Sigmoid colon (tissue), 7 donors: ENCODE measurements around the gene TEX12. TPM values are rescaled to one million over a fixed set of nuclear protein-coding genes. Genes with fewer than 3 reads are reported as not detected.
A peak's percentile ranks its signal among the peaks of the same experiment; 100 is the strongest.

Experiments used
- DNase-seq: peaks from one replicate; pipeline ENCODE4 v3.0.0-alpha.2; 2019
- H3K27ac ChIP-seq, 4 donors: fragments of 200-600 bp; sonication (generic); one replicate each; pipeline ENCODE4 v1.5.1; 2016 to 2019; ENCODE audit warnings: mild to moderate bottlenecking in 1 of 4
- H3K27me3 ChIP-seq, 3 donors: fragments of 200-600 bp; sonication (generic); one replicate each; pipeline ENCODE4 v1.5.1; 2019; ENCODE audit warnings: mild to moderate bottlenecking in 1 of 3
- H3K36me3 ChIP-seq, 4 donors: fragments of 200-600 bp; sonication (generic); one replicate each; pipeline ENCODE4 v1.5.1; 2016 to 2019
- H3K4me1 ChIP-seq, 4 donors: fragments of 200-600 bp; sonication (generic); one replicate each; pipeline ENCODE4 v1.5.1; 2017 to 2019
- H3K4me3 ChIP-seq, 4 donors: fragments of 200-600 bp; sonication (generic); one replicate each; pipeline ENCODE4 v1.5.1; 2017 to 2019; ENCODE audit warnings: mild to moderate bottlenecking in 2 of 4, moderate library complexity in 1 of 4
- H3K9me3 ChIP-seq, 4 donors: fragments of 200-600 bp in 3 of 4; sonication (generic) in 3 of 4; one replicate each; pipeline versions ENCODE4 v1.5.1 to v1.6.1; 2013 to 2019
- CTCF ChIP-seq, 4 experiments: fragments of 450-650 bp in 3 of 4; fragments of 200-600 bp in 1 of 4; IDR thresholded peaks; one replicate each; pipeline ENCODE4 v1.5.1; 2016 to 2019; ENCODE audit warnings: antibody characterized with exemption in 4 of 4, mild to moderate bottlenecking in 3 of 4, moderate library complexity in 2 of 4
- EP300 ChIP-seq, 4 donors: sonication (generic); formaldehyde crosslinking; IDR thresholded peaks; one replicate each; pipeline ENCODE4 v1.6.1; 2017; ENCODE audit warnings: antibody characterized with exemption in 4 of 4
- POLR2A ChIP-seq, 2 donors: fragments of 450-650 bp; IDR thresholded peaks; one replicate each; pipeline ENCODE4 v1.6.1; 2016; ENCODE audit warnings: antibody characterized with exemption in 2 of 2, mild to moderate bottlenecking in 2 of 2, moderate library complexity in 2 of 2
- POLR2AphosphoS5 ChIP-seq, 4 donors: sonication (generic); formaldehyde crosslinking; IDR thresholded peaks; one replicate each; pipeline ENCODE4 v1.6.1; 2017; ENCODE audit warnings: antibody characterized with exemption in 4 of 4
- WGBS, 2 donors: extraction: QIAGEN DNeasy Blood & Tissue Kit; methylation state at CpG; one replicate each; pipeline ENCODE4 v1.1.7; 2013; 5-methylcytosine and 5-hydroxymethylcytosine counted together
- intact Hi-C: fragments of 100-400 bp; cut with DNase I; formaldehyde crosslinking; loops from one replicate; pipeline ENCODE4 v1.15.1; 2023
- polyA plus RNA-seq, 3 donors: library from polyadenylated mRNA; stranded (reverse); fragments of 200-250 nt; gene quantifications; one replicate each; pipeline ENCODE4 v1.2.3, GENCODE V29; 2013
- total RNA-seq, 4 donors: library from RNA; depleted of rRNA; stranded (reverse); fragments of >200 nt; gene quantifications; one replicate each; pipeline ENCODE4 v1.1.0, GENCODE V29; 2016
- donor health status: healthy with polysubstance abuse.
- donor health status: Bipolar disorder and iron deficiency.
- donor health status: healthy.

Gene TEX12
- total and polyA plus RNA-seq, 7 donors: 0.68 to 1.5 (median 1.1) TPM; not detected in 4

- intact Hi-C loops: no loop called here
- peak; percentile 68 for DNase-seq
- H3K36me3 ChIP-seq: no peaks in the 10 kb centered on the region
- H3K4me1 ChIP-seq: peaks cover 0 to 10% (median 8%) of the 10 kb centered on the region in 4 donors
- H3K4me3 ChIP-seq: no peak overlapping the region
- H3K27me3 ChIP-seq: no peaks in the 10 kb centered on the region
- WGBS, 2 donors: 13 to 48% methylated on average over 3 of the region's 3 CpGs
- no peaks in the 10 kb centered on the region for H3K9me3 ChIP-seq
- TF ChIP-seq POLR2A (IDR thresholded peaks at IDR 0.05) (no peak), POLR2AphosphoS5 (IDR thresholded peaks at IDR 0.05) (no peak), CTCF (IDR thresholded peaks at IDR 0.05) (no peak), EP300 (IDR thresholded peaks at IDR 0.05) (no peak)
- no peak overlapping the region for H3K27ac ChIP-seq
Measured at GRCh38 chr11:112128483-112129121, 38.6 kb upstream of the TEX12 start.

GRCh38 chr11:112129656-112130055, 37.5 kb upstream of the TEX12 start:
- Histone ChIP-seq H3K27me3 (no peaks in the 10 kb centered on the region), H3K4me3 (no peak overlapping the region), H3K36me3 (no peaks in the 10 kb centered on the region), H3K9me3 (no peaks in the 10 kb centered on the region), H3K4me1 (peaks cover 0 to 10% (median 8%) of the 10 kb centered on the region in 4 donors), H3K27ac (no peak overlapping the region)
- DNase-seq: no peak
- intact Hi-C loops: no loop called here
- WGBS, 2 donors: 67 to 71% methylated on average over 5 of the region's 5 CpGs
- TF ChIP-seq POLR2AphosphoS5 (IDR thresholded peaks at IDR 0.05): no peak
- no peak for TF ChIP-seq CTCF (IDR thresholded peaks at IDR 0.05)
- no peak for TF ChIP-seq POLR2A (IDR thresholded peaks at IDR 0.05)
- TF ChIP-seq EP300 (IDR thresholded peaks at IDR 0.05): no peak

- intact Hi-C loops: no loop called here
- Histone ChIP-seq H3K27ac (no peak overlapping the region), H3K4me1 (peaks cover 0 to 10% (median 8%) of the 10 kb centered on the region in 4 donors), H3K9me3 (no peaks in the 10 kb centered on the region), H3K4me3 (no peak overlapping the region), H3K27me3 (no peaks in the 10 kb centered on the region), H3K36me3 (no peaks in the 10 kb centered on the region)
- 39 to 58% methylated on average over 2 of the region's 2 CpGs for WGBS, 2 donors
- DNase-seq: no peak
- TF ChIP-seq EP300 (IDR thresholded peaks at IDR 0.05) (no peak), CTCF (IDR thresholded peaks at IDR 0.05) (no peak), POLR2AphosphoS5 (IDR thresholded peaks at IDR 0.05) (no peak), POLR2A (IDR thresholded peaks at IDR 0.05) (no peak)
Measured at GRCh38 chr11:112132737-112133136, 34.4 kb upstream of the TEX12 start.

GRCh38 chr11:112134473-112134872, 32.7 kb upstream of the TEX12 start:
- H3K27ac ChIP-seq: no peak overlapping the region
- WGBS, 2 donors: 18 to 63% methylated on average over 3 of the region's 4 CpGs
- no peak for DNase-seq
- no peaks in the 10 kb centered on the region for H3K27me3 ChIP-seq
- no peak overlapping the region for H3K4me3 ChIP-seq
- TF ChIP-seq CTCF (IDR thresholded peaks at IDR 0.05) (no peak), EP300 (IDR thresholded peaks at IDR 0.05) (no peak), POLR2AphosphoS5 (IDR thresholded peaks at IDR 0.05) (no peak), POLR2A (IDR thresholded peaks at IDR 0.05) (no peak)
- H3K36me3 ChIP-seq: no peaks in the 10 kb centered on the region
- intact Hi-C loops: no loop called here
- no peaks in the 10 kb centered on the region for H3K9me3 ChIP-seq
- no peaks in the 10 kb centered on the region for H3K4me1 ChIP-seq

GRCh38 chr11:112143597-112143996, 23.6 kb upstream of the TEX12 start:
- Histone ChIP-seq H3K27ac (no peak overlapping the region), H3K4me1 (no peaks in the 10 kb centered on the region), H3K27me3 (no peaks in the 10 kb centered on the region), H3K4me3 (no peak overlapping the region), H3K36me3 (no peaks in the 10 kb centered on the region), H3K9me3 (no peaks in the 10 kb centered on the region)
- TF ChIP-seq POLR2AphosphoS5 (IDR thresholded peaks at IDR 0.05) (no peak), CTCF (IDR thresholded peaks at IDR 0.05) (no peak), POLR2A (IDR thresholded peaks at IDR 0.05) (no peak), EP300 (IDR thresholded peaks at IDR 0.05) (no peak)
- intact Hi-C loops: no loop called here
- WGBS, 2 donors: 94% methylated on average over 3 of the region's 3 CpGs
- no peak for DNase-seq
